GM12874 (cell line): ENCODE data around the gene MTCL1.

Source experiments
- CTCF ChIP-seq: IDR thresholded peaks from 2 replicates; pipeline ENCODE4 v1.5.1; 2011; ENCODE audit warnings: low read depth, mild to moderate bottlenecking, control low read depth, low read length, moderate library complexity; ENCODE audit not compliant: insufficient read depth

MTCL1 gene

DNA sequence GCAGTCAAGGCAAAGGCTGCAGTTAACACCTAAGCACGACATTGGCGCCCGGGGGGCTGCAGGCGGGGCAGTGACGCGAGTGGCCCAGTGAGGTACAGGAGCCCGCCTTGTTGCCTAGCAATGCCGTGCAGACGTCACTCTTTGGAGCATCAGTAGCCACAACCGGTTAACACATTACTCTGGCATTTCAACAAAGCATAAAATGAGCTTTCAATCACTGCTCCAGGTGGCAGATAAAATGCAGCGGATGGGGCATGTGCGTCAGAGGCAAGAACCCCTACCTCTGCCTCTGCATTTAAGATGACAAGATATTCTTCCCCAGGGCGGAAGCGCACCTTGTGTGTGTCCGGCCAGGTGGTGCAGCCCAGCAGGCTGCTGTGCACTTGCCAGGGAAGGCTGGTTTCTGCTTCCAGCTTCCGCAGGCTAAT, 139.4 kb downstream of the MTCL1 start:
- TF ChIP-seq CTCF: no peak

DNA sequence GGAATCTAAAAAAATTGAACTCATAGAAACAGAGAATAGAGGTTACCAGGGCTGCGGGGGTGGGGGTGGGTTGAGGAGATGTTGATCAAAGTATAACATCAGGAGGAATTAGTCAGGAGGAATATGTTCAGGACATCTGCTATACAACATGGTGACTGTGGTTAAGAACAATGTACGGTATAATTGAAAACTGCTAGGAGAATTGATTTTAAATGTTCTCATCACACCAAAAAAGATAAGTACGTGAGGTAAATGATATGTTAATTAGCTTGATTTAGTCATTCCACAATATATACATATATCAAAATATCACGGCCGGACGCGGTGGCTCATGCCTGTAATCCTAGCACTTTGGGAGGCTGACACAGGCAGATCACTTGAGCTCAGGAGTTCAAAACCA, 140.2 kb downstream of the MTCL1 start:
- no peak for TF ChIP-seq CTCF

DNA sequence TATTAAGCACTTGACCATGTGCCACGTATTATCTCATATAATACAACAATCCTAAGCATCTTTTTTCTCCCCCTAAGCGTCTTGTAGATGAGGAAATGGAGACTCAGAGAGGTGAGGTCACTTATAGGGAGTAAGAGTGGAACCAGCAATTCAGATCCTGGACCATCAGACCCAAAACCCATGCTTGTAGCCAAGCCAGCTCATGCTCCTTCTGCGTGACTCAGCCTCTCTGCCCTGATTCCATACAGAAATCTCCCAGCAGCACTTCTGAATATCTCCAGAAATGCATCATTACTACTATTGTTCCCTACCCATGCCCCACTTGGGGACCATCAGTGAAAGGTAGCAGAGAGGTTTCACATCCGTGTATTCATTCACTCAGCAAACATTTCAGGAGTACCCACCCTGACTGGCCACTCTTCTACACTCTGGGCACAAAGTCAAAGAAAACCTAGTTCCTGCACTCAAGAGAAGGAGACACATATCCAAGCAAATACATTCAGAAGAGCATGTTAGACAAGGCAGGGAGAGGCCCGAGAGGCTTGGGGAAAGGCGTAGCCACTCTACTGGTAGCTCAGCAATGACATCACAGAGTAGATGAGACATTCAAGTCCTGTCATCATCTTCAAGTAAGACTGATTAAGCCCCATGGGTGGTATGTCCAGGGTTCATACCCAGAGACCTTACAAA, 141.9 kb downstream of the MTCL1 start:
- TF ChIP-seq CTCF: no peak

DNA sequence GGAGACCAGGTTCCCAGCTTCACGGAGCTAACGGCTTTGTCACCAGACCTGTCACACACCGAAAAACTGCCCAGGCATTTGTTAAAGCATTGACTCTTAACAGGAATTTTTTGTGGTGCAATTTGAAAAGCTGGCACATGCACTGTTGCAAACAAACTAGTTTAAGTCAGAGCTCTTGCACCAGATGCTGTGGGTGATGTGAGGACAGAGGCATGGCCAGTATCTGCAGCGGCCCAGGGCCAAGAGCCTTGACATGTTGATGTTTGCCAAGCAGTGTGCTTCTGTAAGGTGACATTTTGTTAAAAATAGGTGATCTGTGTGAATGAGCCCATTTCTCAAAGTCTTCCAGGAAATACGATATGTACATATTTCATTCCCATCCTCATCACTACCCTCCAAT, 142.5 kb downstream of the MTCL1 start:
- no peak for TF ChIP-seq CTCF

DNA sequence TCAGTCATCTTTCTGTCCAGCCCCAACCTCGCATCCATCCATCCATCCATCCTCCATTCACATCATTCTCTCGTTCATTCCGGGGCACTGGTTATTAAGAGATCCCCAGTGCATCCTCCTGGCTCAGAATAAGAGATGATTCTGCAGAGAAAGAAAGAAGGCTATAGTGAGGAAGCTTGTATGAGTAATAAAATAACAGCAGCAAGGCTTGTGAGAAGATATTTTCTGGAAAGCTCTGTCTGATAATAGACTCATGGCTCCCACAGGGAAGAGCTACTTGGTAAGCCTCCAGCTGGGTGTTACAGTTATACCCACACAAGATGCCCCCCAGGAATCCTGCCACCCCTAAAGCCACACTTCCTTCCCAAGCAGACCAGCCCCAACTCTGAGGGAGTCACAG, 143.2 kb downstream of the MTCL1 start:
- TF ChIP-seq CTCF: no peak

DNA sequence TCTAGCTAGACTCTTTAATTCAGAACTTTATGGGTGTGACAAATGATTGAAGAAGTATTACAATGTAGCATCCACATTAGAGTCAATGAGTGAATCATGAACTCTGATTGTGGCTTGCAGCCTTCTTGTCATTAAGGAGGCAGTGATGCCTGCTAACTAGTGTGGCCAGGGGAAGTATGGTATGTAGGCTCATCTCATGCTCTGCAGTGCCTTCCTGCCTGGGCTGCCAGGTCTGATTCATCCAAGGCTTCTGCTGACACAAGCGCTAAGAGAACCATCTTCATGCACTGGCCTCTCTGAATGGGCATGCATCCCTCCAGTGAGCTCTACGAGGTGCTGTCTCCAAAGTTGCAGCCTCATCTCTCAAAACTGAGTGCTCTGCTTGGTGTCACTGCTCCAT, 144.3 kb downstream of the MTCL1 start:
- TF ChIP-seq CTCF: no peak

DNA sequence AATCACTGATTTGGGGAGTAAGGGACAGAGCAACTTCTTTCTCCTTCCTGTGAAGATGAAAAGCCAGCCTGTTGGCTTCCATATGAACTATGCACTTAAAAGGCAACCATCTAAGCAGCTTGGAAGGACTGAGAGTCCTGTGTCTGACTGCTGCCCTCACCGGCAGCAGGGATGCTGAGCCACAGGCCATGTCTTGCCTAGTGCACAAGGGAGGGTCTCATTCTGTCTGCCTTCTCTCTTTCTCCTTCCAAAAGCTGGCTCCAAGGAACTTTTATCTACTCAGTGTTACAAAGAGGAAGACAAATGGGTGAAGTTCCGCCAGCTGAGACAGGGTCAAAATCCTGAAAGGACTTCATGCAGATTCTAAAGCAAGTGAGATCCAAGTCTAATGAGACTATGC, 146.3 kb downstream of the MTCL1 start:
- TF ChIP-seq CTCF: no peak
